ENCODE data around the gene RGS16. TPM values are rescaled to one million over a fixed set of nuclear protein-coding genes. Genes with fewer than 3 reads are reported as not detected.

RGS16 gene
- total RNA-seq, 1 experiment from 2014 or later = not detected

DNA sequence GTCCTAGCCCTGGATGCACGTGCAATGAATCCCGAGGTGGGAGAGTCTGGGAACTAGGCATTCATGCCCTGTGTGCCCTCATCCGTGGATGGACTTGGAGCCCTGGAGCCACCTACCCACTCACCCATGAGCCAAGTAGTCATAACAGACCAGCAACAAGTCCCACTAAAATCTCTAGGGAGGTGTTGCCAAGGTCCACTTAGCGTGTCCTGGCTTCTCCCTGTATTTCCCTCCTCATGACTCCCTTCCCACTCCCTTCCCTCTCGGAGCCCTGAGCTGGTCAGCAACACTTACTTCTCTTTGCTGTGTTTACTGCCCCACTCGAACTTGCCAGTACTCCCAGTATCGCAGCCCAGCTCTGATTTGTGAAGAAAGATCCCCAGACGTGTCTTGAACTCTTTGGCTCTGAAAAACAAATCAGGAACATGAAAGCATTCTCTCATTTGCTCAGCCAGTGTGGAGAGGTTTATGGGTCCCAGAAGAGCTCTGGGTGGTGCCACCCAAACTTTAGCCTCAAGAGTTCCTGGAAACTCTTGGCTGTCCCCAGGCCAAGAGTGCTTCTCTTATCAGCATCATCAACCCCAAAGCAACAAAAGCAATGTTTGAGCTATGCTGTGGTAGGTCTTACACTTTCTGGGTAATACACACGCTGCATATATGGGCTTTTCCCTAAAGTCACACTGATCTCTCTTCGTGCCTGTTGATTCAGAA is 1.1 kb downstream of the RGS16 start:
- Histone ChIP-seq H3K36me3 (ENCODE audit: low read depth) (no peaks in the 10 kb centered on the region), H3K27ac (no peak overlapping the region), H3K4me3 (peak overlapping the region; percentile 69), H3F3A (ENCODE audit: insufficient read depth, low read depth) (no peaks in the 10 kb centered on the region), H3K9me3 (ENCODE audit: insufficient read depth, low read depth) (no peaks in the 10 kb centered on the region), H3K27me3 (ENCODE audit: insufficient read depth, low read depth) (no peaks in the 10 kb centered on the region), H3K9me2 (ENCODE audit: insufficient read depth) (no peaks in the 10 kb centered on the region), H3K79me2 (ENCODE audit: low read depth) (no peaks in the 10 kb centered on the region), H4K20me1 (ENCODE audit: insufficient read depth) (no peaks in the 10 kb centered on the region), H3K4me2 (peak overlapping the region; percentile 93), H3K4me1 (replicated peaks; ENCODE audit: insufficient read depth) (peaks cover 15% of the 10 kb centered on the region), H2AFZ (no peak overlapping the region)
- ChIA-PET POLR2A (ENCODE audit: unreplicated experiment) (no interaction called here), CTCF (interaction anchor here (0.7 to 1.0 kb wide), 2 partner anchors 179 to 182 kb away, joined by 3 read pairs; no protein-coding TSS in a partner anchor)
- TF ChIP-seq EZH2 (IDR thresholded peaks at IDR 0.05; ENCODE audit: low read depth) = no peak
- TF ChIP-seq, protein P1, sequence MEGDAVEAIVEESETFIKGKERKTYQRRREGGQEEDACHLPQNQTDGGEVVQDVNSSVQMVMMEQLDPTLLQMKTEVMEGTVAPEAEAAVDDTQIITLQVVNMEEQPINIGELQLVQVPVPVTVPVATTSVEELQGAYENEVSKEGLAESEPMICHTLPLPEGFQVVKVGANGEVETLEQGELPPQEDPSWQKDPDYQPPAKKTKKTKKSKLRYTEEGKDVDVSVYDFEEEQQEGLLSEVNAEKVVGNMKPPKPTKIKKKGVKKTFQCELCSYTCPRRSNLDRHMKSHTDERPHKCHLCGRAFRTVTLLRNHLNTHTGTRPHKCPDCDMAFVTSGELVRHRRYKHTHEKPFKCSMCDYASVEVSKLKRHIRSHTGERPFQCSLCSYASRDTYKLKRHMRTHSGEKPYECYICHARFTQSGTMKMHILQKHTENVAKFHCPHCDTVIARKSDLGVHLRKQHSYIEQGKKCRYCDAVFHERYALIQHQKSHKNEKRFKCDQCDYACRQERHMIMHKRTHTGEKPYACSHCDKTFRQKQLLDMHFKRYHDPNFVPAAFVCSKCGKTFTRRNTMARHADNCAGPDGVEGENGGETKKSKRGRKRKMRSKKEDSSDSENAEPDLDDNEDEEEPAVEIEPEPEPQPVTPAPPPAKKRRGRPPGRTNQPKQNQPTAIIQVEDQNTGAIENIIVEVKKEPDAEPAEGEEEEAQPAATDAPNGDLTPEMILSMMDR (conservative IDR thresholded peaks at IDR 0.05) = no peak
- no TSS peak for BruUV-seq (replicated peaks)
- no peak for DNase-seq
- intact Hi-C loops (cut with micrococcal nuclease; ENCODE audit: unreplicated experiment) = loop anchor here (5.0 kb wide), 2 partner anchors 234 to 1019 kb away; partner anchors contain the start of gene DHX9

DNA sequence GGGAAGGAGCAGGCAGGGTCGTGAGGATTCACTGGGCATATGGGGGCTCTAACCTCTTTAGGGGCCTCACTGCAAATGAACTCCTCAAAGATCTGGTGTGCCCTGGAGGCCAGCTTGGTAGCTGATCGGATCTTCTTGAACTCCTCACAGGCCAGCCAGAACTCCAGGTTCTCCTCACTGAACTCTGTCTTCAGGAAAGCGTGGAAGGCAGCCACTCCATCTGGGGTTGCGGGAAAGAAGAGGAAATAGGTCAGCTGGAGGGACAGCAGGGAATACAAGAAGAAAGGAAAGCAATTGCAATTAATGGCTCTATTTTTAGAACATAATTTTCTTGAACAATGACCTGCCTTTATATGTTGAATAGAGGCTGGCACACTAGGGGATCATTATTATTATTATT is 2.3 kb downstream of the RGS16 start:
- Histone ChIP-seq H3K4me2 (no peak overlapping the region), H3K4me1 (replicated peaks; ENCODE audit: insufficient read depth) (peaks cover 15% of the 10 kb centered on the region), H3K36me3 (ENCODE audit: low read depth) (no peaks in the 10 kb centered on the region), H3K9me2 (ENCODE audit: insufficient read depth) (no peaks in the 10 kb centered on the region), H3K9me3 (ENCODE audit: insufficient read depth, low read depth) (no peaks in the 10 kb centered on the region), H3K79me2 (ENCODE audit: low read depth) (no peaks in the 10 kb centered on the region), H3K27me3 (ENCODE audit: insufficient read depth, low read depth) (no peaks in the 10 kb centered on the region), H3K4me3 (no peak overlapping the region), H3F3A (ENCODE audit: insufficient read depth, low read depth) (no peaks in the 10 kb centered on the region), H3K27ac (no peak overlapping the region), H2AFZ (no peak overlapping the region), H4K20me1 (ENCODE audit: insufficient read depth) (no peaks in the 10 kb centered on the region)
- no TSS peak for BruUV-seq (replicated peaks)
- ChIA-PET CTCF (interaction anchor here (1.3 kb wide), 2 partner anchors 181 to 184 kb away, joined by 8 to 22 read pairs; no protein-coding TSS in a partner anchor), POLR2A (ENCODE audit: unreplicated experiment) (no interaction called here)
- DNase-seq = no peak
- TF ChIP-seq, protein P1 (conservative IDR thresholded peaks at IDR 0.05) = no peak
- intact Hi-C loops (cut with micrococcal nuclease; ENCODE audit: unreplicated experiment) = loop anchor here (1.0 to 5.0 kb wide), 4 partner anchors 155 to 1020 kb away; partner anchors contain the start of gene DHX9

DNA sequence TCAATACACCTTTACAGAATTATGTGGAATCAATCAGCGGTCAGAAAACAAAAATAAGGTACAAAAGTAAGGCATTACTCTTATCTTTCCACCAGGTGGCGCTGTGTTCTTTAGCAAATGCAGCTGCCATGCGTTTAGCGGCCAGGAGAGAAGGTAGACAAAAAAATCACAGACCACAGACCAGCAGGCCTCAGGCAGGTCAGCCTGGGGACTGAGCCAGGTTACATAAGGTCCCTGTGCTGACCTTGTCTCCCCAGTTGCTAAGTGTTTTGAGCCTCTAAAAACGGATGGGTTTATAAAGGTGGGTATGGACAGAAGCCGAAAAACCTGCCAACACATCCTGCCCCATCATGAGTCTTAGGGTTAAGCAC is 2.8 kb downstream of the RGS16 start:
- Histone ChIP-seq H2AFZ (no peak overlapping the region), H3K36me3 (ENCODE audit: low read depth) (no peaks in the 10 kb centered on the region), H3F3A (ENCODE audit: insufficient read depth, low read depth) (no peaks in the 10 kb centered on the region), H3K9me2 (ENCODE audit: insufficient read depth) (no peaks in the 10 kb centered on the region), H3K4me2 (no peak overlapping the region), H4K20me1 (ENCODE audit: insufficient read depth) (no peaks in the 10 kb centered on the region), H3K4me1 (replicated peaks; ENCODE audit: insufficient read depth) (peaks cover 15% of the 10 kb centered on the region), H3K79me2 (ENCODE audit: low read depth) (no peaks in the 10 kb centered on the region), H3K27ac (no peak overlapping the region), H3K9me3 (ENCODE audit: insufficient read depth, low read depth) (no peaks in the 10 kb centered on the region), H3K27me3 (ENCODE audit: insufficient read depth, low read depth) (no peaks in the 10 kb centered on the region), H3K4me3 (no peak overlapping the region)
- DNase-seq = peak; percentile 58 to 61
- POLR2A ChIA-PET (ENCODE audit: unreplicated experiment) = no interaction called here
- BruUV-seq (replicated peaks) = no TSS peak
- TF ChIP-seq, protein P1 (conservative IDR thresholded peaks at IDR 0.05) = peak; percentile 95
- no peak for TF ChIP-seq EZH2 (IDR thresholded peaks at IDR 0.05; ENCODE audit: low read depth)
- CTCF ChIA-PET = interaction anchor here (0.6 to 1.3 kb wide), 4 partner anchors 181 to 548 kb away, joined by 3 to 22 read pairs (median 8); no protein-coding TSS in a partner anchor
- intact Hi-C loops (cut with micrococcal nuclease; ENCODE audit: unreplicated experiment) = loop anchor here (1.0 to 5.0 kb wide), 4 partner anchors 155 to 1021 kb away; partner anchors contain the start of gene DHX9
